SK-N-SH (cell line): ENCODE data around the gene PSMC2. TPM values are rescaled to one million over a fixed set of nuclear protein-coding genes. Genes with fewer than 3 reads are reported as not detected.

ENCODE experiments used
- CTCF ChIA-PET: fragments of 300-600, 350-600 bp; formaldehyde crosslinking; extraction: SDS; loops from one replicate; lab custom pipeline; 2021; lab: Yijun Ruan, JAX
- POLR2A ChIA-PET: fragments of 350-600 bp; sonication (Branson Sonifier 250); formaldehyde crosslinking; extraction: SDS; loops from one replicate; lab custom pipeline; 2020; ENCODE audit warnings: antibody characterized with exemption, inconsistent platforms; lab: Yijun Ruan, JAX
- DNase-seq: peaks from one replicate; pipeline ENCODE4 v3.0.0; 2012
- H2AFZ ChIP-seq: fragments of 200-600 bp; sonication (generic); 2 replicates; pipeline ENCODE4 v1.8.1; 2016; ENCODE audit warnings: antibody characterized with exemption, mild to moderate bottlenecking, low read depth
- H3F3A ChIP-seq: fragments of 200-600 bp; sonication (generic); replicated peaks from 2 replicates; pipeline ENCODE3; 2016; ENCODE audit warnings: antibody characterized with exemption, mild to moderate bottlenecking; ENCODE audit not compliant: insufficient read depth
- H3K27ac ChIP-seq, 2 experiments: fragments of 200-500 bp in 1 of 2; fragments of 200-600 bp in 1 of 2; sonication (Bioruptor generic) in 1 of 2; sonication (generic), shearing (Covaris generic) in 1 of 2; 2 replicates each; pipeline versions ENCODE4 v1.5.1 to v1.6.1; 2014 to 2016; ENCODE audit warnings: low read depth in 2 of 2, inconsistent platforms in 1 of 2, low read length in 1 of 2, mild to moderate bottlenecking in 1 of 2, mixed read lengths in 1 of 2
- H3K27me3 ChIP-seq: fragments of 200-600 bp; sonication (generic), shearing (Covaris generic); 2 replicates; pipeline ENCODE4 v1.6.1; 2016; ENCODE audit warnings: mixed run types; ENCODE audit not compliant: insufficient read depth
- H3K36me3 ChIP-seq, 2 experiments: fragments of 200-500 bp in 1 of 2; fragments of 200-600 bp in 1 of 2; sonication (Bioruptor generic) in 1 of 2; sonication (generic) in 1 of 2; replicated peaks in 1 of 2; 2 replicates each; pipeline versions ENCODE3 to v1.5.1; 2014 to 2016; ENCODE audit warnings: low read length in 1 of 2, mild to moderate bottlenecking in 1 of 2; ENCODE audit not compliant: insufficient read depth in 2 of 2, control insufficient read depth in 1 of 2
- H3K4me1 ChIP-seq, 2 experiments: fragments of 200-500 bp in 1 of 2; fragments of 200-600 bp in 1 of 2; sonication (Bioruptor generic) in 1 of 2; sonication (generic), shearing (Covaris generic) in 1 of 2; 2 replicates each; pipeline versions ENCODE4 v1.5.1 to v1.6.1; 2014 to 2016; ENCODE audit warnings: low read depth in 1 of 2, low read length in 1 of 2, mixed run types in 1 of 2; ENCODE audit not compliant: insufficient read depth in 2 of 2, control insufficient read depth in 1 of 2
- H3K4me2 ChIP-seq: fragments of 200-600 bp; sonication (generic), shearing (Covaris generic); 2 replicates; pipeline ENCODE4 v1.6.1; 2017; ENCODE audit warnings: mixed run types
- H3K4me3 ChIP-seq, 2 experiments: fragments of 200-500 bp in 1 of 2; fragments of 200-600 bp in 1 of 2; sonication (Bioruptor generic) in 1 of 2; sonication (generic), shearing (Covaris generic) in 1 of 2; 2 replicates each; pipeline versions ENCODE4 v1.5.1 to v1.8.1; 2014 to 2016; ENCODE audit warnings: low read depth in 2 of 2, inconsistent platforms in 1 of 2, low read length in 1 of 2, mild to moderate bottlenecking in 1 of 2, mixed read lengths in 1 of 2, moderate library complexity in 1 of 2
- H3K79me2 ChIP-seq: fragments of 200-600 bp; sonication (generic); 2 replicates; pipeline ENCODE4 v1.8.1; 2017; ENCODE audit warnings: mild to moderate bottlenecking; ENCODE audit not compliant: insufficient read depth
- H3K9ac ChIP-seq: fragments of 200-600 bp; sonication (generic); 2 replicates; pipeline ENCODE4 v1.6.1; 2017; ENCODE audit warnings: mixed run types
- H3K9me2 ChIP-seq: fragments of 200-600 bp; sonication (generic); 2 replicates; pipeline ENCODE4 v1.6.1; 2017; ENCODE audit warnings: mixed run types
- H3K9me3 ChIP-seq: fragments of 200-600 bp; sonication (generic); 2 replicates; pipeline ENCODE4 v1.6.1; 2017; ENCODE audit warnings: mixed run types, mild to moderate bottlenecking, moderate library complexity
- H4K20me1 ChIP-seq: fragments of 200-600 bp; sonication (generic); 2 replicates; pipeline ENCODE4 v1.6.1; 2017; ENCODE audit warnings: mild to moderate bottlenecking, mixed run types; ENCODE audit not compliant: insufficient read depth
- CTCF ChIP-seq: fragments of 200-600 bp; sonication (generic); IDR thresholded peaks from 2 replicates; pipeline ENCODE4 v1.6.1; 2017; ENCODE audit warnings: antibody characterized with exemption, mild to moderate bottlenecking, moderate library complexity
- EP300 ChIP-seq, 2 experiments: IDR thresholded peaks; 2 replicates each; pipeline versions ENCODE4 v1.4.0 to v1.6.1; 2012; ENCODE audit warnings: borderline replicate concordance in 1 of 2, low read depth in 1 of 2, low read length in 1 of 2
- EZH2phosphoT487 ChIP-seq: fragments of 200-600 bp; sonication (generic); IDR thresholded peaks from 2 replicates; pipeline ENCODE4 v1.6.1; 2017; ENCODE audit warnings: low read depth, mixed run types, mild to moderate bottlenecking, antibody characterized with exemption, moderate library complexity, borderline replicate concordance
- FOSL2 ChIP-seq: IDR thresholded peaks from 2 replicates; pipeline ENCODE4 v1.4.0; 2012; ENCODE audit warnings: low read depth, mild to moderate bottlenecking, moderate library complexity, borderline replicate concordance
- FOXM1 ChIP-seq: IDR thresholded peaks from 2 replicates; pipeline ENCODE4 v1.4.0; 2012; ENCODE audit warnings: low read depth, mild to moderate bottlenecking
- MEF2A ChIP-seq: IDR thresholded peaks from 2 replicates; pipeline ENCODE4 v1.4.0; 2012; ENCODE audit warnings: low read depth, borderline replicate concordance
- NFIC ChIP-seq: IDR thresholded peaks from 2 replicates; pipeline ENCODE4 v1.4.0; 2012; ENCODE audit warnings: borderline replicate concordance
- NRF1 ChIP-seq: IDR thresholded peaks from 2 replicates; pipeline ENCODE4 v1.6.1; 2012; ENCODE audit warnings: low read depth, mild to moderate bottlenecking, low read length
- RAD21 ChIP-seq: IDR thresholded peaks from 2 replicates; pipeline ENCODE4 v1.6.1; 2012; ENCODE audit warnings: mild to moderate bottlenecking, low read length
- SIN3A ChIP-seq: IDR thresholded peaks from 2 replicates; pipeline ENCODE4 v1.6.1; 2012; ENCODE audit warnings: low read depth, mild to moderate bottlenecking, low read length, moderate library complexity, borderline replicate concordance
- TAF1 ChIP-seq: IDR thresholded peaks from 2 replicates; pipeline ENCODE4 v1.6.1; 2012; ENCODE audit warnings: low read depth, mild to moderate bottlenecking, low read length, moderate library complexity, borderline replicate concordance
- TCF12 ChIP-seq: IDR thresholded peaks from 2 replicates; pipeline ENCODE4 v1.4.0; 2012
- TEAD4 ChIP-seq: IDR thresholded peaks from 2 replicates; pipeline ENCODE4 v1.4.0; 2012; ENCODE audit warnings: mild to moderate bottlenecking, borderline replicate concordance; ENCODE audit not compliant: insufficient read depth
- USF2 ChIP-seq: fragments of 150-350 bp; IDR thresholded peaks from 2 replicates; pipeline ENCODE4 v1.6.1; 2017; ENCODE audit warnings: antibody characterized with exemption, low read length, low read depth, borderline replicate concordance
- ZBTB33 ChIP-seq: IDR thresholded peaks from 2 replicates; pipeline ENCODE4 v1.4.0; 2012; ENCODE audit warnings: low read depth, borderline replicate concordance
- WGBS: methylation state at CpG from one replicate; pipeline ENCODE4 v1.1.6; 2017; ENCODE audit warnings: low lambda C conversion rate; 5-methylcytosine and 5-hydroxymethylcytosine counted together
- polyA plus RNA-seq, 3 experiments: library from polyadenylated mRNA; depleted of rRNA; stranded (reverse); fragments of >200 nt; gene quantifications; 2 replicates each; pipeline ENCODE4 v1.2.3, GENCODE V29; 2012
- TF ChIP-seq, protein P1 (sequence below): IDR thresholded peaks from 2 replicates; pipeline ENCODE4 v1.4.0; 2012; ENCODE audit warnings: low read depth, borderline replicate concordance

Gene PSMC2
- polyA plus RNA-seq, 1 of the 3 experiments (the other 2 are of a cell fraction), result 231 TPM

DNA sequence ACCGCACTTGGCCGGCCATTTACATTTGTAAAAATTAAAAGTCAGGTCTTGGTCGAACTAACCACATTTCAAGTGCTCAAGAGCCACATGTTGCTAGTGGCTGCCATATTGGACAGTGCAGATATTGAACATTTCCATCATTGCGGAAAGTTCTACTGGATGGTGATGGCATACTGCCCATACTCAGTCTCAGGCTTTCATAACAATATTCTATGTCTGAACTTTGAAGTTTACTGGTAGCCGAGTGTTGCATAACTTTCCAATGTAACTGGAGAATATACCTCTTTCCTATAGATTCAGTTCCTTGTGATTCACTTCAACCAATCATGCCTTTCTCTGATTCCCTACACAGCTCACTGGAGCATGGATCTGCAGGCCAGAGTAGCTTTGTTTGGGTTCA is 43.7 kb downstream of the PSMC2 start:
- no peaks in the 10 kb centered on the region for H4K20me1 ChIP-seq
- H3K27me3 ChIP-seq, result no peaks in the 10 kb centered on the region; the same call in 1 of the 2 replicates
- WGBS, result 63% methylated on average over 5 of the region's 5 CpGs
- ChIA-PET POLR2A (no interaction called here), CTCF (interaction anchor here (1.3 kb wide), 1 partner anchor 24 kb away, joined by 3 read pairs; no protein-coding TSS in a partner anchor)
- H3K9me3 ChIP-seq, result no peaks in the 10 kb centered on the region
- no peak for TF ChIP-seq MEF2A
- TF ChIP-seq EZH2phosphoT487, result no peak
- TF ChIP-seq TEAD4, result no peak
- no peak for TF ChIP-seq FOSL2
- no peak for TF ChIP-seq USF2
- no peak for TF ChIP-seq FOXM1
- no peak for TF ChIP-seq ZBTB33
- H3K4me2 ChIP-seq, result no peak overlapping the region
- H3K36me3 ChIP-seq, result no peaks in the 10 kb centered on the region
- no peak overlapping the region for H2AFZ ChIP-seq
- H3K79me2 ChIP-seq, result no peaks in the 10 kb centered on the region
- H3F3A ChIP-seq, result no peaks in the 10 kb centered on the region
- no peaks in the 10 kb centered on the region for H3K9me2 ChIP-seq
- no peak overlapping the region for H3K27ac ChIP-seq
- H3K4me1 ChIP-seq, result no peaks in the 10 kb centered on the region
- no peak overlapping the region for H3K9ac ChIP-seq
- H3K4me3 ChIP-seq, result no peak overlapping the region
- DNase-seq, result no peak

- Histone ChIP-seq H3K4me2 (no peak overlapping the region; the same call in 1 of the 2 replicates), H3K27me3 (no peaks in the 10 kb centered on the region), H3K9me3 (no peaks in the 10 kb centered on the region), H3K27ac (no peak overlapping the region), H3K4me3 (no peak overlapping the region), H3K79me2 (no peaks in the 10 kb centered on the region), H3K9ac (no peak overlapping the region), H3K9me2 (no peaks in the 10 kb centered on the region), H4K20me1 (no peaks in the 10 kb centered on the region), H3F3A (no peaks in the 10 kb centered on the region), H2AFZ (no peak overlapping the region; the same call in 1 of the 2 replicates), H3K36me3 (no peaks in the 10 kb centered on the region), H3K4me1 (no peaks in the 10 kb centered on the region)
- no peak for DNase-seq
- TF ChIP-seq EP300 (IDR thresholded peaks at IDR 0.05; ENCODE audit: borderline replicate concordance in 1 of 2, low read depth in 1 of 2, low read length in 1 of 2) (no peak), USF2 (no peak), NRF1 (no peak), TAF1 (no peak), SIN3A (no peak), FOSL2 (no peak), FOXM1 (no peak), MEF2A (no peak), NFIC (no peak), TCF12 (no peak), CTCF (no peak), RAD21 (no peak)
- TF ChIP-seq, protein P1, sequence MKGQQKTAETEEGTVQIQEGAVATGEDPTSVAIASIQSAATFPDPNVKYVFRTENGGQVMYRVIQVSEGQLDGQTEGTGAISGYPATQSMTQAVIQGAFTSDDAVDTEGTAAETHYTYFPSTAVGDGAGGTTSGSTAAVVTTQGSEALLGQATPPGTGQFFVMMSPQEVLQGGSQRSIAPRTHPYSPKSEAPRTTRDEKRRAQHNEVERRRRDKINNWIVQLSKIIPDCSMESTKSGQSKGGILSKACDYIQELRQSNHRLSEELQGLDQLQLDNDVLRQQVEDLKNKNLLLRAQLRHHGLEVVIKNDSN, result no peak
- ChIA-PET CTCF (interaction anchor here (1.9 kb wide), 1 partner anchor 14 kb away, joined by 5 read pairs; no protein-coding TSS in a partner anchor), POLR2A (no interaction called here)
- 67% methylated on average over 2 of the region's 2 CpGs for WGBS
Measured at GRCh38 chr7:103391976-103392375, 44.5 kb downstream of the PSMC2 start.
